ENCODE data around the gene LTBP2.
A peak's percentile ranks its signal among the peaks of the same experiment; 100 is the strongest.

Gene LTBP2

GRCh38 chr14:74648601-74649000 lies 36.6 kb upstream of the LTBP2 start:
- DNase-seq (ENCODE audit: low read depth) = no peak
- no peak for TF ChIP-seq CTCF (conservative IDR thresholded peaks at IDR 0.05; ENCODE audit: low read depth, low read length)
- H3K4me3 ChIP-seq (ENCODE audit: low read depth, low read length) = no peak overlapping the region

GRCh38 chr14:74647678-74648461 lies 35.8 kb upstream of the LTBP2 start:
- no peak overlapping the region for H3K4me3 ChIP-seq (ENCODE audit: low read depth, low read length)
- no peak for TF ChIP-seq CTCF (conservative IDR thresholded peaks at IDR 0.05; ENCODE audit: low read depth, low read length)
- peak; percentile 24 for DNase-seq (ENCODE audit: low read depth)

- DNase-seq (ENCODE audit: low read depth) = no peak
- no peak for TF ChIP-seq CTCF (conservative IDR thresholded peaks at IDR 0.05; ENCODE audit: low read depth, low read length)
- no peak overlapping the region for H3K4me3 ChIP-seq (ENCODE audit: low read depth, low read length)
Observed at GRCh38 chr14:74647061-74647677, 35.1 kb upstream of the LTBP2 start.

GRCh38 chr14:74645756-74646470 lies 33.9 kb upstream of the LTBP2 start:
- no peak for TF ChIP-seq CTCF (conservative IDR thresholded peaks at IDR 0.05; ENCODE audit: low read depth, low read length)
- no peak for DNase-seq (ENCODE audit: low read depth)
- no peak overlapping the region for H3K4me3 ChIP-seq (ENCODE audit: low read depth, low read length)

GRCh38 chr14:74645244-74645643 lies 33.2 kb upstream of the LTBP2 start:
- DNase-seq (ENCODE audit: low read depth) = no peak
- H3K4me3 ChIP-seq (ENCODE audit: low read depth, low read length) = no peak overlapping the region
- TF ChIP-seq CTCF (conservative IDR thresholded peaks at IDR 0.05; ENCODE audit: low read depth, low read length) = no peak

GRCh38 chr14:74641601-74642391 lies 29.8 kb upstream of the LTBP2 start:
- no peak for TF ChIP-seq CTCF (conservative IDR thresholded peaks at IDR 0.05; ENCODE audit: low read depth, low read length)

More at GRCh38 chr14:74641601-74642391, 29.8 kb upstream of the LTBP2 start:
- H3K4me3 ChIP-seq (ENCODE audit: low read depth, low read length) = no peak overlapping the region
- no peak for DNase-seq (ENCODE audit: low read depth)

Data from choroid plexus epithelial cell (primary cell).